GM10266 (cell line): ENCODE data around the gene SESN1.

Experiments
- DNase-seq: peaks from one replicate; pipeline ENCODE4 v3.0.0; 2012; ENCODE audit errors: extremely low spot score
- TF ChIP-seq, protein P1 (sequence below): IDR thresholded peaks from 2 replicates; pipeline ENCODE4 v1.5.1; 2012; ENCODE audit warnings: mild to moderate bottlenecking, low read depth; ENCODE audit not compliant: control insufficient read depth, insufficient read depth; ENCODE audit errors: missing control alignments

Gene SESN1

GRCh38 chr6:109014606-109015005 is 80.0 kb downstream of the SESN1 start:
- DNase-seq = no peak
- TF ChIP-seq, protein P1, sequence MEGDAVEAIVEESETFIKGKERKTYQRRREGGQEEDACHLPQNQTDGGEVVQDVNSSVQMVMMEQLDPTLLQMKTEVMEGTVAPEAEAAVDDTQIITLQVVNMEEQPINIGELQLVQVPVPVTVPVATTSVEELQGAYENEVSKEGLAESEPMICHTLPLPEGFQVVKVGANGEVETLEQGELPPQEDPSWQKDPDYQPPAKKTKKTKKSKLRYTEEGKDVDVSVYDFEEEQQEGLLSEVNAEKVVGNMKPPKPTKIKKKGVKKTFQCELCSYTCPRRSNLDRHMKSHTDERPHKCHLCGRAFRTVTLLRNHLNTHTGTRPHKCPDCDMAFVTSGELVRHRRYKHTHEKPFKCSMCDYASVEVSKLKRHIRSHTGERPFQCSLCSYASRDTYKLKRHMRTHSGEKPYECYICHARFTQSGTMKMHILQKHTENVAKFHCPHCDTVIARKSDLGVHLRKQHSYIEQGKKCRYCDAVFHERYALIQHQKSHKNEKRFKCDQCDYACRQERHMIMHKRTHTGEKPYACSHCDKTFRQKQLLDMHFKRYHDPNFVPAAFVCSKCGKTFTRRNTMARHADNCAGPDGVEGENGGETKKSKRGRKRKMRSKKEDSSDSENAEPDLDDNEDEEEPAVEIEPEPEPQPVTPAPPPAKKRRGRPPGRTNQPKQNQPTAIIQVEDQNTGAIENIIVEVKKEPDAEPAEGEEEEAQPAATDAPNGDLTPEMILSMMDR = no peak

DNA sequence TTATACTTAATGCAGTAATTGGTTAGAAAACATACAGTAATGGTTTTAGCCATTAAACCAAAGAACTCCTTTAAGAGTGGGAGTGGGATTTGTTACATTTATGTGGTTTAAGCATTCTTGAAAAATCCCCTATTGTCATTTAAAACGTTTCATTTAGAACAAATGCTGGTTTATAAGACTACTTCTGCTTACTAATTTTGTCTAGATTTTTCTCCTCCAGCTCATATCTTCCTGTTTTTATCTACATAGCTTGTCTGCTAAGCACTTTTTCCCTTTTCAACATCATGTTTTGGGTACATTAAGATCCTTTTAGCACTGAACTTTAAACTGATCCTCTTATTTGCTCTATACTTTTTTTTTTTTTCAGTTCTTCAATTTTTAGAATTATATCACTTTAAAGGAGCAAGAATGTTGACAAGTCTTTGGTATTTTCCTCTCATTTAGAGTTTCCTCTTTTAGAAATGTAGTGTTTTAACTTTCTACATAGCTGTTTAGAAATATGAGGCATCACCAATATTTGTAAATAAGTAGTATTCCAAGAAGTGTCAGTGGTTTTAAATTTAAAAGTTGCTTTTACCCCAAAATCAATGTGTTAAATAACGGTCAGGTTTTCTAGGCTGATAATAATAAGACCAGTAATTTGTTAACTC is 80.9 kb downstream of the SESN1 start:
- TF ChIP-seq, protein P1 = no peak
- no peak for DNase-seq

DNA sequence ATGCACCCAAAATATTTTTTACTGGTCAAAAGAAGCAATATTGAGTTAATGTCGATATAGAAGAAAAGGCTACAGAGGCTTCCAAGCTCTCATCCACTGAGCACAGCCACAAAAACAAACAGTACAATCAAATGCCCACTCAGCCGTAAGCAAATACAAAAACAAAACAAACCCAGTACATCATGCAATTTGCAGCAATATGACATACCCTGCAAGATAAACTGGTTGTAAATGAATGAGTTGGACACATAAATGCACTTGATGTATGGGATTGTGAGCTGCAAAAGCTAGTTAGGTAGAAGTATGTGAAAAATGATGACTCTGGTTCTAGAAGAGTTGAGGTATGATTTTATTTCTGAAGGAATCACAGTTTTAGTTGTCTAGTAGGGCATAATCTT is 83.9 kb downstream of the SESN1 start:
- no peak for DNase-seq

DNA sequence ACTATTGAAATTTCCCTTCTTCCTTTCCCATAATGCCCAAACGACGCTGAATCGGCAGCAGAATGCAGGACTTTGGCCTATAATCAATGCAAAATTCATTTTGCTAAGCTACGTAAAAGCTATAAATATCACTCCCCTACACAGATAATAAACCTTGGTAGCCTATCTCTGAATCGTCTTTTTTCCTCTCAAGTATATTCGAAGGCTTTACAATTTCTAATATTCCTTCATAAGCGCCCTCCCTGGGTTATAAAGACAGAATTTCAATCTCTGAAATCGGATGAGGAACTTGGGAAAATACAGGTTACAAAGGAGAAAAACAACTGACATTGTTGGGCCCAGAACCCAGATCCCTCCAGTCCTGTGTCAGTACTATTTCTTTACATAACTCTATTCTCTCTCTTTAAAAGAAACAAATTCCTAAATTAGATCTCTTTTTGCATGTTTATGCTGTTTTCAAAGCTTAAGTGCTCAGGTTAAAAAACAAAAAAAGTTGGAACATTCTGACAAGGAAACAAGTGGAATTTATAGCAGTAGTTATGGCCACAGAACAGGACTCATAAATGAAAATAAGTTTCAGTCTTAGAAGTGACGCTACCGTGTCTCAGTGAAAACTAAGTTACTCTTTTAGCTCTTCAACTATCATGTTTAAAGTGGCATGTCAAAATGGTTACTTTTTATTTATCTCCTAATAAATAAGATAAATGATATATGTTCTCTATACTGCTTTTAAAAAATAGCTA is 84.5 kb downstream of the SESN1 start:
- no peak for DNase-seq
- TF ChIP-seq, protein P1 = no peak

More for the DNA sequence above, 83.9 kb downstream of the SESN1 start:
- TF ChIP-seq, protein P1 = no peak

- TF ChIP-seq, protein P1 = no peak
- peak; percentile 81 for DNase-seq
Observed at GRCh38 chr6:109009236-109009961, 85.2 kb downstream of the SESN1 start.

DNA sequence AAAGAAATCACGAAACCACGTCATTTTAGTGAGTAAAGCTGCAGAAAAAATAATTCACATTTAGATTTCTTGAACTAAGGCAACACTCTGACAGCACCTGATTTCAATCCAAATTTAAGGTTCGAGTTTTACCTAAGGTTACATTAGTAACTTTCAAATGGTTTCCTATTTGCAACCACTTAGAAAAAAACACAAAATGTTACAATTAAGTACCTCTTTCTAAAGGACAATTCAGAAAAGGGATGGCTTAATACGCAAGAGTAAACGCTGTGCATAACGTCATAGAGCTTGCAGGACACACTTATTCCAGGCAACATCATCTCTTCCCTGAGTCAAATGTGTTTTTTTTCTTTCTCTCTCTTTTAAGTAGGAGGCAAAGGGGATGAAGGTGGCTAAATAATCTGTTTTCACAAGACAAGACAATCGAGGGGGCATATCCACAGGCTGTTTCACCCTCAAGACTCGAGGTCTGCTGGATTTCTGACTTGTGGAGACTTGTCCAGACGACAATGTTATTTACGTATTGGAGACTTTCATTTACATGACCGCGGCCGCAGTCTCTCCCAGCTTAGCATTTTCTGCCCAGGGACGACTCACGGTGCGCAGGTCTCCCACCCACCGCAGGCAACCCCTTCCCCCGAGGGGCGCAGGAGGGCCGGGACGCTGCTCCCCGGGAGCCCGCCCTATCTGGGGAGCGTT is 86.0 kb downstream of the SESN1 start:
- TF ChIP-seq, protein P1 = no peak
- DNase-seq = peak; percentile 35
